ENCODE data around the gene AGAP1.

Gene AGAP1

DNA sequence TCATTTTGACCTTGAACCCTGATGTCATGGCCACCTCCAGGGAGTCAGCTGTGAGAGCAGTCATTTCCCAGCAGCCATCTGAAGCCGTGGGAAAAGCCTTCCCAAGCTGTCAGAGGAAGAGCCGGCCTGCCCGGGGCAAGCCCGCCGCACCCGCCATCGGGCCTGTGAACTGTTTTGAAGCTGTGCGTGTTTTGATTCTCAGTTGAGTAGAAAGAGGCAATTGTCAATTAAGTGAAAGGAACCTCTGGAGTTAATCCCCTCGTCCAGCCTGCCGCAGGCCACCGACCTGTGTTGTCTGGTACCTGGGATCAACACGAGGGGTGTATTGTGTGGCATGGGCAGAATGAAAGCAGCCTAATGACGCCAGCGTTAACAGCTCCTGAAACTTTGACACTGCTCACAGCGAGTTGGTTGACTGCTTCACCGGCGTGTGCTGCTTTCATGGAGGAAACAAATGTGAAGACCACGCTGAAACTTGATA lies 318.4 kb downstream of the AGAP1 start:
- DNase-seq (ENCODE audit: low read depth): no peak

DNA sequence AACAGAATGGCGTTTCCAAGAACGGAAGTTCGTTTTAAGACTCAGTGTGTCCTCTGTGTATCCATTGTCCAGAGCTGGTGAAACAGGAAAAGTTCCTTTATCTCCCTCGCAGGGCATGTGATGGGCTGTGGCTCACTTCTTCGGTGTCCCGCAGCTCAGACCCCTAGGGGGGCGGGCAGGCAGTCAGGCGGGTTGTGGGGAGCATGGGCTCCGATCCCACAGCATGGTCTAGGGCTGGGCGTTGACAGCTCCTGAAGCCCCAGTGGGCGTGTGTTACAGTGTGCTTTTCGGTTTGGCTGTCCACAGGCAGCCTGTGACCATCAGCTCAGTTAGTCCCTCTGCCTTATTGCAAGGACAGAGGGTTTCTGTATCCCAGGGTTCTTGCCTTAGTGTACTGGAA lies 319.6 kb downstream of the AGAP1 start:
- DNase-seq (ENCODE audit: low read depth): no peak

GRCh38 chr2:235820571-235820970 lies 326.7 kb downstream of the AGAP1 start:
- DNase-seq (ENCODE audit: low read depth): no peak

- no peak for DNase-seq (ENCODE audit: low read depth)
Observed at GRCh38 chr2:235824331-235824730, 330.5 kb downstream of the AGAP1 start.

- DNase-seq (ENCODE audit: low read depth): no peak
Observed at GRCh38 chr2:235825946-235826345, 332.1 kb downstream of the AGAP1 start.

- DNase-seq (ENCODE audit: low read depth): no peak
Observed at GRCh38 chr2:235826826-235827225, 333.0 kb downstream of the AGAP1 start.

- DNase-seq (ENCODE audit: low read depth): peak; percentile 41
Observed at GRCh38 chr2:235827585-235827992, 333.7 kb downstream of the AGAP1 start.

DNA sequence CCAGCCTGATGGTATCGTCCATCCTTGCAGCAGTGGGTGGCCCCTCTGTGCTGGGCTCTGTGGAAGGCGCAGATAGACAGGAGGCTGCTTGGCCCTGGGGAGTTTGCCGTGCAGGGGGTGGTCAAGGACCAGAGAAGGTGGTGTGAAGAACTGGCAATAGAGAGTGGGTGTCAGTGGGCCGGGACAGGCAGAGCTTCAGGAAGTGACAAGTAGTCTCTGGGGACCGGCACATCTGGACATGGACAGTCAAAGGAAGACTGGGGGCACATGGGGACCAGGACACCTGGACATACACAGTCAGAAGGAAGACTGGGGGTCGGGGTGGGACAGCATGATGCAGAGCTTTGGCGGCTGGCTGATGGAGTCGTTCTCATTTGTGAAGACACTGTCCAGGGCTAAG lies 335.9 kb downstream of the AGAP1 start:
- DNase-seq (ENCODE audit: low read depth): no peak

DNA sequence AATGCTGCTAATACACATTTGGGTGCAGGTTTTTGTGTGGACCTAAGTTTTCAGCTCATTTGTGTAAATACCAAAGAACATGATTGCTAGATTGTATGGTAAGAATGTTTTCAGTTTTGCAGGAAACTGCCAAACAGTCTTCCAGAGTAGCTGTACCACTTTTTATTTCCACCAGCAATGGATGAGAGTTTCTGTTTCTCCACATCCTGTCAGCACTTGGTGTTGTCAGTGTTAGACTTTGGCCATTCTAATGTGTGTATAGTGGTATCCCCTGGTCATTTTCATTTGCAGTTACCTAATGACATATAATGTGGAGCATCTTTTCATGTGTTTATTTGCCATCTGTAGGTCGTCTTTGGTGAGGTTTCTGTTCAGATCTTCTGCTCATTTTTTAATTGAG lies 337.9 kb downstream of the AGAP1 start:
- DNase-seq (ENCODE audit: low read depth): no peak

DNA sequence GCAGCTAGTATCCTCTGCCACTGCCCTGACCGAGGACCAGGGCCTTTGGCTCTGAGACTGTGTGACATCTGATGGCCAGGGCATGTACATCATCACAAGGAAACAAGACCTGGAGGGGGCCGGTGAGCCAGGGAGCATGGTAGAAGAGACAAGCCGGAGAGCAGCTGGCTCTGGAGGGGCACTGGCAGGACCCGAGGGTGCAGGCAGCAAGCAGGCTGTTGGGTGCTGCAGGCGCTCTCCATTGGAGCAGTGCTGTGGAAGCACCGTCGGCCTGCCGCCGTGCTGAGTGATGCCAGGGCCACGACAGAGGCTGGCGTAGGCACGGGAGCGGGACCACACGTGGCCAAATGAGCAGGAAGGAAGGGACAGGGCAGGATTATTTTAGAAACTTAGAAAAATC lies 339.1 kb downstream of the AGAP1 start:
- DNase-seq (ENCODE audit: low read depth): no peak

DNA sequence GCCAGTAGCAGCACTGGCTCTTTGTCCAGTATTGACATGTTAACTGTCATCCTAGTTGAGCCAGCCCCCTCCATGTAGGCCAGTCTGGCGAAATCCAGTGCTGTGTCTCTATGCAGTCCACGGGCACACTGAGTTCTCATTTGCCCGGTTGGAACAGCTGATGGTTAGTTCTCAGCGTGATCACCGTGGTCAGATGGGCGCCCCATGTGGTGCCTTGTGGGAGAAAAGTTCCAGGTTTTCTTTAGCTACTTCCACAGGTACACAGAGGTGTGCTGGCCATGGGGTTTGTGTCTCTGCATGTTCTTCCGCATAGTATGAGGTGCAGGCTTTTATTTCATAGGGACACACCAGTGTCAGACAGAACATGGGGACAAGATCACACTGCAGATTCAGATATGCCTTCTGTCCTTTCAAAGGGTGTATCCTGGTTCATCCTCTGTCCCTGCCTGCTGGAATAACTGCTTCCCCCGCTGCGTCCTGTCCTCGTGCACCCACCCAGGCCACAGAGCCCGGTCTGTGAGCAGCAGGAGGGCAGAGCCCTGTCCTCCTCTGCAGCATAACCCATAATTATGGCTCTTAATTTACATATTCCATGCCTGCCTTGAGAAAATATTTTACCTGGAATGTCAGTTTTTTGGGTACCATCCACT lies 340.3 kb downstream of the AGAP1 start:
- DNase-seq (ENCODE audit: low read depth): no peak

DNA sequence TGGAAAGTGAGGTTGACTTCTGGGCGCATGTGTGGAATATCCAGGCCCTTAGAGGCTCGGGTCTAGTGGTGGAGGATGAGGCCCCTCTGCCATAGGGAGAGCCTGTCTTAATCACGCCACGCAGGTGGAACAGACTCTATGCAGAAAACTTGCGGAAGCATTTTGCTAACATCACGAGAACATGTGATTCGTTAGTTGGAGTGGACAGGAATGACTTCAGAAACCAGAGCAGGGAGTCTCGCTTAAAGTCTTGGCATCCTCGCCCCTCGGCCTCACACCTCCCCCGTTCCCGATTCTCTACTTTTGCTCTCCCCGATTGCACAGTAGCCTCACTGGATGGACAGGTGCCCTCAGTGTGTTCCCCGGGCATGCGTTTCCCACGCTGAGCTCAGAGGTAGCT lies 340.9 kb downstream of the AGAP1 start:
- DNase-seq (ENCODE audit: low read depth): no peak

- no peak for DNase-seq (ENCODE audit: low read depth)
Observed at GRCh38 chr2:235835810-235836209, 342.0 kb downstream of the AGAP1 start.

GRCh38 chr2:235836491-235836911 lies 342.7 kb downstream of the AGAP1 start:
- no peak for DNase-seq (ENCODE audit: low read depth)

DNA sequence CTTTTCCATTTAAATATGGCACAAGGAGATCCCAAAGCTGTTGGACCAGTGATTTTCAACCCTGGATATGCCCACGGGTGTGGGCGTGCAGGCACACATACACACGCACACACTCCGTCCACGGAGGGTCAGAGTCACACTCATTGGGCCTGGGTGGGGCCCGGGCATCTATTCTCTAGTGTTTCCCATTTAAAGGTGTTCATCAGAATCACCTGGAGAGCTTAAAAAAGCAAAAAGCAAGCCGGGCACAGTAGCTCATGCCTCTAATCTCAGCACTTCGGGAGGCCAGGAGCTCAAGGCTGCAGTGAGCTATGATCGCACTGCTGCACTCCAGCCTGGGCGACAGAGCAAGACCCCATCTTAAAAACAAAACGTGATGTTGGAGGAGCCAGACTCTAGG lies 345.4 kb downstream of the AGAP1 start:
- DNase-seq (ENCODE audit: low read depth): no peak

DNA sequence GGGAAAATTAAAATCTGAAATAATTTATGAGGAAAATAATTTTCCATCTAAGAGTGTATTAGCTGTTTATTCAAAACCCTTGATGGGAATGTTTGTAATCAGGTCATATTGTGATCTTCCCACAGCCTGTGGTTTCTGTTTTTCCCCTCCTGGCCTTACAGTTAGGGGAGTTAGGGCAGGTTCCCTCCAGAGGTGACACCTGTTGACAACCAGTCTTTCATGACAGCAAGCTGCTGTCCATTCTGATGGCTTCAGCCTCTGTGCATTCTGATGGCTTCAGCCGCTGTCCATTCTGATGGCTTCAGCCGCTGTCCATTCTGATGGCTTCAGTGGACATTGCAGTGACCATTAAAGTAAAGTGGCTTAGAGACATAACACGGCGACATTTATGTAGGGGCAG lies 346.1 kb downstream of the AGAP1 start:
- no peak for DNase-seq (ENCODE audit: low read depth)

DNA sequence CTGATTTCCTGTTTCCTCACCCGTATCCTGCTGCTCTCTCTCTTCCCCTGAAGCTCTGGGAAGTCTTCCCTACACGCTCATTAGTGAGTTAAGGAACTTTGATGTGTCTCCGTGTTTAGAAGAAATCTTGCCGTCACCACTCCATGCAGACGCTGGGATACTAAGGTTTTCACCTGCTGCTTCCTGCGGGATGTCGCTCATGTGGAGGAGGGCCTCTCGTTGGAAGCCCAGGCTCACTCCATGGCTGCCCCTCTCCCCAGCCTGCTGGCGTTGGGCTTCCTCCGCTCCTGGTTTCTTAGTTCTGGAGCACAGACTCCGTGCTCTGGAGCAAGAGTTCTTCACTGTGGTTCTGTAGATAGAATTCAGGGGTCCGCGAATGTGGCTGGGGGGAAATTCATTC lies 348.0 kb downstream of the AGAP1 start:
- no peak for DNase-seq (ENCODE audit: low read depth)

DNA sequence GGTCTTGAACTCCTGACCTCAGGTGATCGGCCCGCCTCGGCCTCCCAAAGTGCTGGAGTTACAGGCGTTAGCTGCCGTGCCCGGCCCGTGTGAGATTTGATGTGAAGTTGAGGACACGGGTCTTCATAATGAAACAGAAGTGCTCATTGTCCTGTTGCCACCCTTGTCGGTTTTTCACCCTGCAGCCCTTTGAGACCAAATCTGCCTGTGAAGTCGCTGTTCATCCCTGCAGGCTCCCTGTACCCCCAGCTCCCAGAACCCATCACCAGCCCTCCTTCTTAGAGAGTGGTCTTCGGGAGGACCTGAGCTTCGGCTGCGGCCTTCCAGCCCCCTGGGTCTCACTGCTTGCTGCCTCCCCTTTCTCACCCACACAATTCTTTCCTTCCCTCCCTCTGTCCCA lies 349.1 kb downstream of the AGAP1 start:
- no peak for DNase-seq (ENCODE audit: low read depth)

DNA sequence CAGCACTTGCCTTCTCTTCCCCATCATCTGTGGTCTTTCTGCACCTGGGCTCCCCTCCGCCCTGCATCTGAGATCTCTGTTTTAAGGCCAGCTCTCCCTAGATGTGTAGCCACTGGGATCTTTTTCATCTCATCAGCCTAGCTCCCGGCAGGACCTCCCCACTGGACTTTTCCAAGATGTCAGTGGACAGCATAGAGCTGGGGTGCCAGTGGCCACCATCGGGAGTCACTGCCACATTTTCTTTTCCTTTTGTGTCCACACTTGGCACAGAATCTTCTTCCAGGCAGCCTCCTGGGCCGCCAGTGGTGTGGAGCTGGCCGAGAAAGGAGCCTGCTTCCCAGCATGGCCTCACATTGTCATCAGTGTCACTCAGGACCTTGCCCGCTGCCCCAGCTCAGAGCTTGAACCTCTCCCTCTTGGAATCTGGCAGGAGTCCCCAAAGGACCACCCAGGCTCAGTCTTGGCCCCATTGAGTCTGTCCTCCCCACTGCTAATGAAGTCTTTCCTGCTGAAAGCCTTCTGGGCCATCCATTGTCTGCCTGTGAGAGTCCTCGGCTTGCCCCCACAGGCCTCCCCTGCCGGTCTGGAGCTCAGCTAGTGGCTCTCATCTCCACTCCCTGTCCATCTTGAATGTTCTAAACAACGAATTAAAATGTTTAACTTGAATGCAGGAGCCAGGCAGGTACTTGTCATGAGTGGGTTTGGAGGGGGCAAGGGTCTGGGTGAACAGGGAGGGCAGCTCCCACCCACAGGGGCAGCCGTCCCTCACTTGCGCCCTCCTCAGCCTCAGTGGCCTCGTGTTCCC lies 349.9 kb downstream of the AGAP1 start:
- DNase-seq (ENCODE audit: low read depth): no peak

- no peak for DNase-seq (ENCODE audit: low read depth)
Observed at GRCh38 chr2:235844561-235844960, 350.7 kb downstream of the AGAP1 start.

DNA sequence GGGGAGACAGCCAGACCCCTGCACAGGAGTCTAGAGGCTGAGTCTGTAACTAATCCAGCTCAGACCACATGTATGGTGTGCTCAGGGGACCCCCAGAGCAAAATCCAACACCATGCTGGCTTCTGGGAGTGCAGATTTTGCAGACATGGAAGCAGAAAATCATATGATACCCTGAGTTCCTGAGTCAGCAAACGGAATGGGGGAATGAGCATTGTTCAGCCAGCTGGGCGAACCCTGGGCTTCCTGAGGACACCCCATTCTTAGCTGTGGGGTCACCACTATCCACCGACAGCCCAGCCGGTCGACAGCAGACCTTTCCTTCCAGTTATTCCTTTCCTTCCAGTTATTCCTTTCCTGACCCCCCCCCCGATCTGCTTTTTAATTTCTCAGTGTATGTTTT lies 351.4 kb downstream of the AGAP1 start:
- DNase-seq (ENCODE audit: low read depth): no peak

GRCh38 chr2:235847576-235847975 lies 353.7 kb downstream of the AGAP1 start:
- no peak for DNase-seq (ENCODE audit: low read depth)

DNA sequence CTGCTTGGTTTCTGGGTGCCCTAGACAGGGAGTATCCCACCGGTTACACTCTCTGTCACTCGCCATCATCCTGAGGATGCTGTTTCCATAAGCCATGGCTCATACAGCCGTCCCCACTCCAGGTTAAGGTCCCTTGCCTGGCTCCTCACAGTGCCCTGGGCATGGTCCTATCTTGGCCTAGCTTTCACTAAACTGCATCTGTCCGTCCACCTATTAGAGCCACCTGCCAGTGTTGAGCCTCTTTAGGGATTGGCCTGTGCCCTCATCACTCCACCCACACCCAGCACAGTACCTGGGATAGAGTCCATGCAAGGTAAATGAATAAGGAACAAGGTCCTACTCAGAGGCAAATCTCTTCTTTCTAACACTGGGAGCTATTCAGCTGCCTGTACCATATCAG lies 354.2 kb downstream of the AGAP1 start:
- no peak for DNase-seq (ENCODE audit: low read depth)

GRCh38 chr2:235848946-235849345 lies 355.1 kb downstream of the AGAP1 start:
- no peak for DNase-seq (ENCODE audit: low read depth)

Measured in stromal cell of bone marrow (primary cell).